K562 (cell line): ENCODE data around the gene IFT81. TPM values are rescaled to one million over a fixed set of nuclear protein-coding genes. Genes with fewer than 3 reads are reported as not detected.

Experiments used
- ATF1 ChIP-seq, 2 experiments: fragments of 450-650 bp in 1 of 2; IDR thresholded peaks; 2 replicates each; pipeline ENCODE4 v1.6.1; 2016; ENCODE audit warnings: missing compliant biosample characterization in 1 of 2, missing genetic modification characterization in 1 of 2
- BRD9 ChIP-seq: fragments of 450-650 bp; IDR thresholded peaks from 2 replicates; pipeline ENCODE4 v1.6.1; 2018; ENCODE audit warnings: low read depth; ENCODE audit not compliant: partially characterized antibody
- CC2D1A ChIP-seq: fragments of 450-650 bp; IDR thresholded peaks from 2 replicates; pipeline ENCODE4 v1.6.1; 2017; ENCODE audit warnings: mild to moderate bottlenecking
- CXXC5 ChIP-seq: fragments of 250-450 bp; sonication (Bioruptor Pico); IDR thresholded peaks from 2 replicates; pipeline ENCODE4 v1.8.0; 2022; ENCODE audit warnings: inconsistent platforms, mild to moderate bottlenecking, moderate library complexity
- GABPA ChIP-seq: fragments of 200-800 bp; sonication (Bioruptor generic); conservative IDR thresholded peaks from 2 replicates; pipeline ENCODE4 v1.6.1; 2016; ENCODE audit warnings: low read depth, missing genetic modification characterization, missing compliant biosample characterization
- KDM5B ChIP-seq: fragments of 200-600 bp; sonication (generic); IDR thresholded peaks from 2 replicates; pipeline ENCODE4 v1.6.1; 2012; ENCODE audit warnings: low read depth, mild to moderate bottlenecking, moderate library complexity, low read length, control low read depth, inconsistent platforms; ENCODE audit not compliant: insufficient replicate concordance
- POLR2AphosphoS5 ChIP-seq: IDR thresholded peaks from 2 replicates; pipeline ENCODE4 v1.6.1; 2011; ENCODE audit warnings: mild to moderate bottlenecking, low read depth, low read length, moderate library complexity; ENCODE audit not compliant: control insufficient read depth, insufficient read depth
- PTTG1 ChIP-seq: fragments of 450-650 bp; IDR thresholded peaks from 2 replicates; pipeline ENCODE4 v1.6.1; 2016; ENCODE audit warnings: low read depth, mild to moderate bottlenecking, missing genetic modification characterization, missing compliant biosample characterization
- RBM34 ChIP-seq: fragments of 200-400 bp; formaldehyde crosslinking; IDR thresholded peaks from 2 replicates; pipeline ENCODE4 v1.6.1; 2018; ENCODE audit warnings: low read length, borderline replicate concordance; ENCODE audit not compliant: insufficient read depth
- SFPQ ChIP-seq: fragments of 200-400 bp; formaldehyde crosslinking; IDR thresholded peaks from 2 replicates; pipeline ENCODE4 v1.6.1; 2017; ENCODE audit warnings: mild to moderate bottlenecking, low read depth, low read length, moderate library complexity
- SMARCB1 ChIP-seq: IDR thresholded peaks from 2 replicates; pipeline ENCODE4 v1.6.1; 2011; ENCODE audit warnings: improper control_type of control experiment, low read depth; ENCODE audit not compliant: insufficient read length
- SP1 ChIP-seq: sonication (generic); formaldehyde crosslinking; IDR thresholded peaks from 2 replicates; pipeline ENCODE4 v1.8.1; 2022; ENCODE audit warnings: mild to moderate bottlenecking, missing genetic modification reagents
- SRSF3 ChIP-seq: fragments of 200-400 bp; formaldehyde crosslinking; IDR thresholded peaks from 2 replicates; pipeline ENCODE4 v1.6.1; 2016; ENCODE audit warnings: mild to moderate bottlenecking, low read length, moderate library complexity; ENCODE audit not compliant: insufficient read depth
- STAG1 ChIP-seq: sonication (generic); formaldehyde crosslinking; IDR thresholded peaks from 2 replicates; pipeline ENCODE4 v1.5.0; 2020; ENCODE audit warnings: missing genetic modification reagents, borderline replicate concordance
- STAT5A ChIP-seq: IDR thresholded peaks from 2 replicates; pipeline ENCODE4 v1.6.1; 2012; ENCODE audit warnings: low read length, inconsistent platforms, borderline replicate concordance
- TCF15 ChIP-seq: fragments of 250-450 bp; sonication (Bioruptor Pico); IDR thresholded peaks from 2 replicates; pipeline ENCODE4 v1.8.0; 2022; ENCODE audit warnings: moderate library complexity, mild to moderate bottlenecking, inconsistent platforms
- ZBTB43 ChIP-seq: sonication (generic); formaldehyde crosslinking; IDR thresholded peaks from 2 replicates; pipeline ENCODE4 v1.8.0; 2023; ENCODE audit warnings: mild to moderate bottlenecking, missing genetic modification reagents
- ZNF224 ChIP-seq: sonication (generic); formaldehyde crosslinking; IDR thresholded peaks from 2 replicates; pipeline ENCODE4 v1.8.0; 2022; ENCODE audit warnings: mild to moderate bottlenecking, missing genetic modification reagents
- ZNF316 ChIP-seq: fragments of 450-650 bp; IDR thresholded peaks from 2 replicates; pipeline ENCODE4 v1.6.1; 2016
- ZNF408 ChIP-seq: fragments of 250-450 bp; sonication (Bioruptor Pico); IDR thresholded peaks from 2 replicates; pipeline ENCODE4 v1.4.0; 2020; ENCODE audit warnings: low read depth, mild to moderate bottlenecking, moderate library complexity
- ZNF695 ChIP-seq: fragments of 450-650 bp; formaldehyde crosslinking; IDR thresholded peaks from 2 replicates; pipeline ENCODE4 v1.4.0; 2020; ENCODE audit warnings: mild to moderate bottlenecking, moderate library complexity
- polyA plus RNA-seq, 8 experiments: library from polyadenylated mRNA; depleted of rRNA in 4 of 8; stranded (reverse) in 5 of 8; unstranded in 3 of 8; fragments of >200 nt; fragmentation: Nextera tagmentation in 2 of 8; fragmentation: Illumina TruSeq in 1 of 8; extraction: Ambion mirVana in 2 of 8; extraction: Trizol in 1 of 8; gene quantifications; 2 replicates each; pipeline versions ENCODE4 v1.2.1 to v1.2.3, GENCODE V29; 2011 to 2014; ENCODE audit warnings: inconsistent platforms in 1 of 8, missing spikeins in 1 of 8
- total RNA-seq, 7 experiments: library from RNA; depleted of rRNA in 6 of 7; stranded (reverse); fragments of >200 nt in 6 of 7; fragmentation: Illumina TruSeq in 2 of 7; extraction: Trizol in 2 of 7; gene quantifications; 2 replicates each; pipeline versions ENCODE4 v1.2.1 to v1.2.3, GENCODE V29; 2011 to 2021; ENCODE audit warnings: low replicate concordance in 1 of 7
- TF ChIP-seq, protein P1 (sequence below): fragments of 450-650 bp; IDR thresholded peaks from 2 replicates; pipeline ENCODE4 v1.7.1; 2018; ENCODE audit warnings: mild to moderate bottlenecking, low read depth; ENCODE audit not compliant: partially characterized antibody

Gene IFT81
- total and polyA plus RNA-seq, 9 of the 15 experiments (the other 6 are each of a cell fraction or from before 2014, with no cell fraction given) = 2.8 to 11.9 (median 7.9) TPM

DNA sequence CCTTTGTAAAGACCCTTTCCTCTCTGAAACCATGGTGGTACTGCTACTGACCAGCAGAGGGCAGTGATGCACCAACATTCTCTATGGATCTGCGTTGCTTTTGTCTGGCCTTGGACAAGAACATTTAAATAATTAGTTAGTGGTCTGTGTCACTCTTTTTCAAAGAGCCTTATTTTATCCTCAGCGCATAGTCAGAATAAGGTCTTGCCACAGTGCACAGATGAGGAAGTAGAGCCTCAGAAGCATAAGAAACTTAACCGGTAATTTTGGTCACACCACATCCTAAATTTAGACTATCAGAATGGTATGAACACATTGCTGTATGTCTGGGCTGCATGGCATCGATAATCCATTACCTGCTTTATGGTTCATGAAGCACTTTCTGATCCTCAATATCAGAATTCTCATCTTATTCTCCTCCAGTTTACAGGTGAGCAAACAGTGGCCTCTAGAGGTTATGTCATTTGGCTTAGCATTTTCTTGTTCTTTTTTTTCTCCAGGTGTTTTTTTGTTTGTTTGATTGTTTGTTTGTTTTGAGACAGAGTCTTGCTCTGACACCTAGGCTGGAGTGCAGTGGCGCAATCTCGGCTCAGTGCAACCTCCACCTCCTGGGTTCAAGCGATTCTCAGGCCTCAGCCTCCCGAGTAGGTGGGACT is 23.7 kb upstream of the IFT81 start (continued):
- TF ChIP-seq CC2D1A = peak; percentile 74
- peak; percentile 70 for TF ChIP-seq BRD9
- TF ChIP-seq SP1 (CRISPR knock-in tag) = peak; percentile 53; the same call in 1 of the 2 replicates
- TF ChIP-seq POLR2AphosphoS5 = no peak
- TF ChIP-seq STAT5A = no peak
- no peak for TF ChIP-seq TCF15 (CRISPR knock-in tag)
- TF ChIP-seq, protein P1, sequence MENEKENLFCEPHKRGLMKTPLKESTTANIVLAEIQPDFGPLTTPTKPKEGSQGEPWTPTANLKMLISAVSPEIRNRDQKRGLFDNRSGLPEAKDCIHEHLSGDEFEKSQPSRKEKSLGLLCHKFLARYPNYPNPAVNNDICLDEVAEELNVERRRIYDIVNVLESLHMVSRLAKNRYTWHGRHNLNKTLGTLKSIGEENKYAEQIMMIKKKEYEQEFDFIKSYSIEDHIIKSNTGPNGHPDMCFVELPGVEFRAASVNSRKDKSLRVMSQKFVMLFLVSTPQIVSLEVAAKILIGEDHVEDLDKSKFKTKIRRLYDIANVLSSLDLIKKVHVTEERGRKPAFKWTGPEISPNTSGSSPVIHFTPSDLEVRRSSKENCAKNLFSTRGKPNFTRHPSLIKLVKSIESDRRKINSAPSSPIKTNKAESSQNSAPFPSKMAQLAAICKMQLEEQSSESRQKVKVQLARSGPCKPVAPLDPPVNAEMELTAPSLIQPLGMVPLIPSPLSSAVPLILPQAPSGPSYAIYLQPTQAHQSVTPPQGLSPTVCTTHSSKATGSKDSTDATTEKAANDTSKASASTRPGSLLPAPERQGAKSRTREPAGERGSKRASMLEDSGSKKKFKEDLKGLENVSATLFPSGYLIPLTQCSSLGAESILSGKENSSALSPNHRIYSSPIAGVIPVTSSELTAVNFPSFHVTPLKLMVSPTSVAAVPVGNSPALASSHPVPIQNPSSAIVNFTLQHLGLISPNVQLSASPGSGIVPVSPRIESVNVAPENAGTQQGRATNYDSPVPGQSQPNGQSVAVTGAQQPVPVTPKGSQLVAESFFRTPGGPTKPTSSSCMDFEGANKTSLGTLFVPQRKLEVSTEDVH = peak; percentile 28
- TF ChIP-seq ZNF695 (CRISPR knock-in tag) = no peak
- TF ChIP-seq SMARCB1 = no peak
- TF ChIP-seq ZNF408 = no peak
- 0 out of 2 replicates have a peak, but pooled peaks have one; percentile 18 for TF ChIP-seq CXXC5 (CRISPR knock-in tag)
- TF ChIP-seq SRSF3 = no peak
- TF ChIP-seq ZNF316 = no peak
- TF ChIP-seq ATF1 (CRISPR knock-in tag; IDR thresholded peaks at IDR 0.05) = no peak
- 0 out of 2 replicates have a peak, but pooled peaks have one; percentile 40 for TF ChIP-seq ATF1 (tag; IDR thresholded peaks at IDR 0.05)
- no peak for TF ChIP-seq PTTG1 (tag)
- no peak for TF ChIP-seq RBM34
- TF ChIP-seq GABPA = no peak
- TF ChIP-seq STAG1 (CRISPR knock-in tag) = peak; percentile 66; the same call in 1 of the 2 replicates
- no peak for TF ChIP-seq KDM5B
- no peak for TF ChIP-seq ZNF224 (CRISPR knock-in tag)
- TF ChIP-seq SFPQ = no peak
- no peak for TF ChIP-seq ZBTB43 (CRISPR knock-in tag)
